ENCODE results near the gene PLIN1.

PLIN1 gene

GRCh38 chr15:89652666-89653065, 26.5 kb downstream of the PLIN1 start:
- DNase-seq (ENCODE audit: low read depth) = no peak

- no peak for DNase-seq (ENCODE audit: low read depth)
Observed at GRCh38 chr15:89652131-89652530, 27.0 kb downstream of the PLIN1 start.

GRCh38 chr15:89649716-89650115, 29.5 kb downstream of the PLIN1 start:
- no peak for DNase-seq (ENCODE audit: low read depth)

GRCh38 chr15:89649013-89649625, 30.0 kb downstream of the PLIN1 start:
- DNase-seq (ENCODE audit: low read depth) = no peak

GRCh38 chr15:89648106-89649012, 30.8 kb downstream of the PLIN1 start:
- DNase-seq (ENCODE audit: low read depth) = no peak

- DNase-seq (ENCODE audit: low read depth) = peak; percentile 67
Observed at GRCh38 chr15:89647191-89647851, 31.8 kb downstream of the PLIN1 start.

- no peak for DNase-seq (ENCODE audit: low read depth)
Observed at GRCh38 chr15:89646416-89647141, 32.6 kb downstream of the PLIN1 start.

- DNase-seq (ENCODE audit: low read depth) = no peak
Observed at GRCh38 chr15:89645680-89646079, 33.5 kb downstream of the PLIN1 start.

- DNase-seq (ENCODE audit: low read depth) = no peak
Observed at GRCh38 chr15:89642106-89642505, 37.1 kb downstream of the PLIN1 start.

- no peak for DNase-seq (ENCODE audit: low read depth)
Observed at GRCh38 chr15:89641053-89641452, 38.1 kb downstream of the PLIN1 start.

GRCh38 chr15:89640245-89640644, 38.9 kb downstream of the PLIN1 start:
- DNase-seq (ENCODE audit: low read depth) = no peak

GRCh38 chr15:89633585-89633984, 45.6 kb downstream of the PLIN1 start:
- DNase-seq (ENCODE audit: low read depth) = no peak

GRCh38 chr15:89632563-89633430, 46.4 kb downstream of the PLIN1 start:
- DNase-seq (ENCODE audit: low read depth) = no peak

- DNase-seq (ENCODE audit: low read depth) = no peak
Observed at GRCh38 chr15:89631902-89632264, 47.3 kb downstream of the PLIN1 start.

- DNase-seq (ENCODE audit: low read depth) = no peak
Observed at GRCh38 chr15:89630974-89631901, 47.9 kb downstream of the PLIN1 start.

GRCh38 chr15:89630260-89630659, 48.9 kb downstream of the PLIN1 start:
- DNase-seq (ENCODE audit: low read depth) = no peak

- DNase-seq (ENCODE audit: low read depth) = no peak
Observed at GRCh38 chr15:89629829-89630228, 49.3 kb downstream of the PLIN1 start.

- DNase-seq (ENCODE audit: low read depth) = no peak
Observed at GRCh38 chr15:89628806-89629715, 50.1 kb downstream of the PLIN1 start.

GRCh38 chr15:89628301-89628700, 50.9 kb downstream of the PLIN1 start:
- DNase-seq (ENCODE audit: low read depth) = no peak

All from activated T-cell treated with anti-CD3 and anti-CD28 coated beads for 48 hours (primary cell).